GM10266 (cell line): Measurements from ENCODE around the gene SWI5.
"Not testable (repeated sequence)": the region's sequence is repeated elsewhere in the genome, so short reads cannot be mapped to it uniquely, and the experiment has no call there.

Experiments used
- DNase-seq: peaks from one replicate; pipeline ENCODE4 v3.0.0; 2012; ENCODE audit errors: extremely low spot score
- TF ChIP-seq, protein P1 (sequence below): IDR thresholded peaks from 2 replicates; pipeline ENCODE4 v1.5.1; 2012; ENCODE audit warnings: mild to moderate bottlenecking, low read depth; ENCODE audit not compliant: control insufficient read depth, insufficient read depth; ENCODE audit errors: missing control alignments

The SWI5 gene

GRCh38 chr9:128274245-128274644 lies 1.8 kb upstream of the SWI5 start:
- DNase-seq = no peak

GRCh38 chr9:128275198-128276007 lies 673 bp upstream of the SWI5 start, which contains the start of gene GOLGA2:
GOLGA2 (minus strand) TSS chr9:128276007; CDS start chr9:128275976, 31 bp downstream.
- peak; percentile 81 for DNase-seq
- TF ChIP-seq, protein P1, sequence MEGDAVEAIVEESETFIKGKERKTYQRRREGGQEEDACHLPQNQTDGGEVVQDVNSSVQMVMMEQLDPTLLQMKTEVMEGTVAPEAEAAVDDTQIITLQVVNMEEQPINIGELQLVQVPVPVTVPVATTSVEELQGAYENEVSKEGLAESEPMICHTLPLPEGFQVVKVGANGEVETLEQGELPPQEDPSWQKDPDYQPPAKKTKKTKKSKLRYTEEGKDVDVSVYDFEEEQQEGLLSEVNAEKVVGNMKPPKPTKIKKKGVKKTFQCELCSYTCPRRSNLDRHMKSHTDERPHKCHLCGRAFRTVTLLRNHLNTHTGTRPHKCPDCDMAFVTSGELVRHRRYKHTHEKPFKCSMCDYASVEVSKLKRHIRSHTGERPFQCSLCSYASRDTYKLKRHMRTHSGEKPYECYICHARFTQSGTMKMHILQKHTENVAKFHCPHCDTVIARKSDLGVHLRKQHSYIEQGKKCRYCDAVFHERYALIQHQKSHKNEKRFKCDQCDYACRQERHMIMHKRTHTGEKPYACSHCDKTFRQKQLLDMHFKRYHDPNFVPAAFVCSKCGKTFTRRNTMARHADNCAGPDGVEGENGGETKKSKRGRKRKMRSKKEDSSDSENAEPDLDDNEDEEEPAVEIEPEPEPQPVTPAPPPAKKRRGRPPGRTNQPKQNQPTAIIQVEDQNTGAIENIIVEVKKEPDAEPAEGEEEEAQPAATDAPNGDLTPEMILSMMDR = no peak

More at GRCh38 chr9:128274245-128274644, 1.8 kb upstream of the SWI5 start:
- TF ChIP-seq, protein P1 = no peak

DNA sequence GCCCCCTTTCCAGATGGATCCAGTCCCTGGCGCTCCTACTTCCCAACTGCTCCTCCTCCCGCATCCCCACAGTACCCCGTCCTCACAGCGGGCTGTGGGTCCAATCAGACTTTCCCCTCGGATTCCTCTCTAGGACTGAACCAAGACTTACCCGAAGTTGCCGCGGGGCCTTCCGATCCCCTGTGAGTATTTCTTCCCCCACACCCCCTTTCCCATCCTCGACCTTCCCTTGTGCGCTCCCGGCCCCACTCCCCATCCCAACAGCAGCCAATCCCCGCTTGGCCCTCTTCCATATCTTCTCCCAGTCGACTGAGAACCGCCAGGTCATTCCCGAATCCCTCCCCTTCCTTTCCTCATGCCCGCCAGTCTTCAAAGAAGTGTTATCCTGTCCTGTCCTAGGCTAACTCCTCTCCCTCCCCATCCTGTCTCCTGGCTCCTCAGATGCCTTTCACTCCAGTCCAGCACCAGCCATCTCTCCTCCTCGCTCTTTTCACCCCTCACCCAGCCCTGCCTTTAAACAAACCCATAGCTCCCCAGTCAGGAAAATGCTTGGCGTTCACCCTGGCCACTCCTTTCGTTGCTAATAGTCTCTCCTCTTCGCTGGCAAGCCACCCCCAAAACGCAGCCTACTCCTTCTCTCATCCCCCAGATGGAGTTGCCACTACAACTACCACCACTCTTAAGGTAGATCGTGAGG lies 646 bp downstream of the SWI5 start:
- TF ChIP-seq, protein P1 = no peak
- no peak for DNase-seq

DNA sequence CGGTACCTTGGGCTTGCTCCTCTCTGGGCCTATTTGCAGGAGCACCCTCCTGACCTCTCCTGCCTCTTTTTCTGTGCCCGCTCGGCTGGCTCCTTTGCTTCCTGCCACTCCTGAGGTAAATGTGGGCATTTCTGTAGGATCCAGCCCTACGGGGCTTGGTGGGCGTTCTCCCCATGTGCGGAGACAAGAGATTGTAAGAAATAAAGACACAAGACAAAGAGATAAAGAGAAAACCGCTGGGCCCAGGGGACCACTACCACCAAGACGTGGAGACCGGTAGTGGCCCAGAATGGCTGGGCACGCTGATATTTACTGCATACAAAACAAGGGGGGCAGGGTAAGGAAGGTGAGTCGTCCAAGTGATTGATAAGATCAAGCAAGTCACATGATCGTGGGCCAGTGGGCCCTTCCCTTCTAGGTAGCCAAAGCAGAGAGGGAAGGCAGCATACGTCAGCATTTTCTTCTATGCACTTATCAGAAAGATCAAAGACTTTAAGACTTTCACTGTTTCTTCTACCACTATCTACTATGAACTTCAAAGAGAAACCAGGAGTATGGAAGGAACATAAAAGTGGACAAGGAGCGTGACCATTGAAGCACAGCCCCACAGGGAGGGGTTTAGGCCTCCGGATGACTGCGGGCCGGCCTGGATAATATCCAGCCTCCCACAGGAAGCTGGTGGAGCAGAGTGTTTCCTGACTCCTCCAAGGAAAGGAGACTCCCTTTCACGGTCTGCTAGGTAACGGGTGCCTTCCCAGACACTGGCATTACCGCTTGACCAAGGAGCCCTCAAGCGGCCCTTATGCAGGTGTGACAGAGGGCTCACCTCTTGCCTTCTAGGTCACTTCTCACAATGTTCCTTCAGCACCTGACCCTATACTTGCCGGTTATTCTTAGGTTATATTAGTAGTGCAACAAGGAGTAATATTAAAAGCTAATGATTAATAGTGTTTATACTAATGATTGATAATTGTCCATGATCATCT lies 3.3 kb downstream of the SWI5 start:
- DNase-seq = not testable (repeated sequence)

- TF ChIP-seq, protein P1 = no peak
- no peak for DNase-seq
Observed at GRCh38 chr9:128280084-128280622, 4.1 kb downstream of the SWI5 start.

DNA sequence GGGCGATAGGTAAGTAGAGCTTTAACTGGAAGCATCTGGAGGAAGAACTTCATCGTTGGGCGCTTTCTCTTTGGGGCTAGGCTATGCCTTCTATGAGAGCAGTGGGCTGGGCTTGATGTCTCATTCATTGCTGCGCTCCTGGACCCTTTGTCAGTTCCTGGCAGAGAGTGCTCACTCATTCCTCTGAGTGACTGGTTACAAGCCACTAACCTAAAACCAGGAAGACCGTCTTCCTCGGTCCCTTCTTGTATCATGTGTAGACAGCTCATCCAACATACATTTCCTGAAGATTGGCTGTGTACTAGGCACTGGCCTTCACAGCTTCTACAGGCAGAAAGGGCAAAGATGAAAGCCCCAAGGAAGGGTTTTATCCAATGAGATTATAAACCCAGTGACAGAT lies 6.4 kb downstream of the SWI5 start:
- no peak for DNase-seq
- TF ChIP-seq, protein P1 = no peak
